Stimulated activated naive CD8-positive, alpha-beta T cell treated with anti-CD3 and anti-CD28 coated beads, Interleukin-15, Interleukin-2, amounts not matched to agents 100 ng/mL and 50 ng/mL, for 24 hours (primary cell): ENCODE measurements around the gene XXYLT1.

Experiments used
- H3K27ac Mint-ChIP-seq: one replicate; pipeline ENCODE4 v1.8.0; 2021; ENCODE audit warnings: mild to moderate bottlenecking, mixed read lengths
- H3K27me3 Mint-ChIP-seq: one replicate; pipeline ENCODE4 v1.8.0; 2021; ENCODE audit warnings: mixed read lengths
- H3K36me3 Mint-ChIP-seq: one replicate; pipeline ENCODE4 v1.8.0; 2021; ENCODE audit warnings: low read depth, mixed read lengths
- H3K4me1 Mint-ChIP-seq: one replicate; pipeline ENCODE4 v1.8.0; 2021; ENCODE audit warnings: low read depth, mixed read lengths
- H3K4me3 Mint-ChIP-seq: one replicate; pipeline ENCODE4 v1.8.0; 2021; ENCODE audit warnings: mild to moderate bottlenecking, mixed read lengths
- H3K9me3 Mint-ChIP-seq: one replicate; pipeline ENCODE4 v1.8.0; 2021; ENCODE audit warnings: mixed read lengths

XXYLT1 gene

DNA sequence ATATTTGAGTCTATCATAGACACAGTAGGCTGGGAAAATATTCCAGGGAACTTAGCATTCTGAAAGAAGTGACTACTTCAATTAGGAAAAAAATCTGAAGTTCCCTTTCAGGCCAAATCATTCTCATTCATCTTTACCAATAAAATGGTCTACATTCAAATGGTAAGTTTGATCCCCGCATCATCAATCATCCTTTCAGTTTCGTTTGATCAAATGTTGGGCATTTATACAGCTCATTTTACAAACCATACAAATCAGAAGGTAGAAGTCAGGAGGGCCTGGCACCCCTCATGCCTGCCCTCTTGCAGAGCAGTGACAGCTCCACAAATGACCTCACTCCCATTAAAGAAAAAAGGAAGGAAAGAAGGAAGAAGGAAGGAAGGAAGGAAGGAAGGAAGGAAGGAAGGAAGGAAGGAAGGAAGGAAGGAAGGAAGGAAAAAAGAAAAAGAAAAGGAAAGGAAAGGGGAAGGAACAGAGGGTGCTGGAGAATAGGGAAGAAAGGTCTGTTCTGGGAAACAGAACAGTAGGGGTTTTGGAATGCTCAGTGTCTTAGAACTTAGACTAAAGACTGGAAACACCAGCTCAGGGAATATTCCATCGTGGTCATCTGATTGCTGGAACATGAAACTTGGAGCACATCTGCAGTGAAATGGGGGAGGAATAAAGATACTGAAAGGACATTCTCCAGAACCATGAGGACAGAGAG, 86.1 kb downstream of the XXYLT1 start:
- Mint-ChIP-seq H3K36me3 (peaks cover 21% of the 10 kb centered on the region), H3K4me1 (peaks cover 67% of the 10 kb centered on the region), H3K4me3 (peak overlapping the region; percentile 40), H3K27me3 (no peaks in the 10 kb centered on the region), H3K9me3 (no peaks in the 10 kb centered on the region), H3K27ac (peak overlapping the region; percentile 82)

- Mint-ChIP-seq H3K27ac (no peak overlapping the region), H3K4me1 (peaks cover 67% of the 10 kb centered on the region), H3K27me3 (no peaks in the 10 kb centered on the region)
These were observed 87.7 kb downstream of the XXYLT1 start for GRCh38 chr3:195183071-195183776.

GRCh38 chr3:195182470-195182795, 88.5 kb downstream of the XXYLT1 start:
- Mint-ChIP-seq H3K4me3 (peak overlapping the region; percentile 14), H3K27me3 (no peaks in the 10 kb centered on the region), H3K4me1 (peaks cover 61% of the 10 kb centered on the region), H3K36me3 (peaks cover 23% of the 10 kb centered on the region), H3K9me3 (no peaks in the 10 kb centered on the region), H3K27ac (peak overlapping the region; percentile 62)

More at GRCh38 chr3:195183071-195183776, 87.7 kb downstream of the XXYLT1 start:
- Mint-ChIP-seq H3K36me3 (peaks cover 23% of the 10 kb centered on the region), H3K4me3 (no peak overlapping the region), H3K9me3 (no peaks in the 10 kb centered on the region)

DNA sequence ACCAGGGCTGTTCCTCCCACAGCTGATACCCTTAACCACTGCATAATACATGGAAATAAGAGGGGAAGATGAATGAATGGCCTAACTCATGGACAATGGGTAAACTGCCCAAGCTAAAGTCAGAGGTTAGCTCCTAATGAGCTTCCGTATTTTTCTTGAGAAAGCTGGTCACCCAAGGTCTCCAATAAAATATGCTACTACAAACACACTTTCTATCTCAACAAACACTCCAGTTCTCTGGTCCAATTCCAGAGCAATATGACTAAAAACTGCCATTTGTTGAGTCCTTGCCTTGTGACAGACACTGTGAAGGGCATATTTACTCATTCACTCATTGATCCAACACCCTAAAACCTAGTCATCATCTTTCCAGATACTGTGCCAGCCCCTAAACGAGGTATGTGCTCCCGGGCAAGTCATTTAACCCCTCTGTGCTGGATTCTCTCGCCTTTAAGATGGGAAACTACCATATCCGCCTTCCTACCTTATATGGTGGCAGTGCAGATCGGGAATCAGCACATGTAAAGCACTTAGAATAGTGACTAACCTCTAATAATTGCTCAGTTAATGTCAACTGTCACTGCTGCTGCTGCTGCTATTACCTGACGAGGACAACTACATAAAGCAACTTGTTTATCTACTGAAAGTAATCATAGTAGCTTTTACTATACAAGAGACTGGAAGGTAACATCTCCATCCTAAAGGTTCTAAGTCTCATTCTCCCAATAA, 89.1 kb downstream of the XXYLT1 start:
- peaks cover 23% of the 10 kb centered on the region for H3K36me3 Mint-ChIP-seq
- H3K4me1 Mint-ChIP-seq, result peaks cover 58% of the 10 kb centered on the region
- no peaks in the 10 kb centered on the region for H3K27me3 Mint-ChIP-seq
- peak overlapping the region; percentile 62 for H3K27ac Mint-ChIP-seq
- no peaks in the 10 kb centered on the region for H3K9me3 Mint-ChIP-seq
- H3K4me3 Mint-ChIP-seq, result no peak overlapping the region

DNA sequence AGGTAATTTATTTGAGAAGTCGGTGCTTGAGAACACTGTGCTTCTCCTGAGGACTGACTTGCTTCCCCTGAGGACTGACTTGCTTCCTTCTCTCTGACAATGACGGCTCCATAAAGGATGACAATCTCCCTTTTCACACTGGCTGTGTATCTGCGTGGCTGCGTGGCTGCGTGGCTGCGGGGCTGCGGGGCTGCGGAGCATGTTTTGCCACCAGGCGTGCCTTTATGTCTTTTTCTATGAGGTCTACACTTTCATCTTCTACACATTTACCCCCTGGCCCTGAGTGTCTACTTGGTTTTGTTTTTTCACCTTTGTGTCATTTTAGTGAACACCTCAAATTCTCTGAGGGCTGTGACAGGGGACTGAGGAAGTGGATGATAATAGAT, 89.9 kb downstream of the XXYLT1 start:
- Mint-ChIP-seq H3K27ac (no peak overlapping the region), H3K36me3 (peaks cover 23% of the 10 kb centered on the region), H3K4me3 (no peak overlapping the region), H3K9me3 (no peaks in the 10 kb centered on the region), H3K27me3 (no peaks in the 10 kb centered on the region), H3K4me1 (peaks cover 51% of the 10 kb centered on the region)

- no peak overlapping the region for H3K27ac Mint-ChIP-seq
- peaks cover 46% of the 10 kb centered on the region for H3K4me1 Mint-ChIP-seq
- H3K9me3 Mint-ChIP-seq, result no peaks in the 10 kb centered on the region
- no peak overlapping the region for H3K4me3 Mint-ChIP-seq
- H3K27me3 Mint-ChIP-seq, result no peaks in the 10 kb centered on the region
- peaks cover 26% of the 10 kb centered on the region for H3K36me3 Mint-ChIP-seq
These were observed 90.4 kb downstream of the XXYLT1 start for GRCh38 chr3:195180490-195181112.

DNA sequence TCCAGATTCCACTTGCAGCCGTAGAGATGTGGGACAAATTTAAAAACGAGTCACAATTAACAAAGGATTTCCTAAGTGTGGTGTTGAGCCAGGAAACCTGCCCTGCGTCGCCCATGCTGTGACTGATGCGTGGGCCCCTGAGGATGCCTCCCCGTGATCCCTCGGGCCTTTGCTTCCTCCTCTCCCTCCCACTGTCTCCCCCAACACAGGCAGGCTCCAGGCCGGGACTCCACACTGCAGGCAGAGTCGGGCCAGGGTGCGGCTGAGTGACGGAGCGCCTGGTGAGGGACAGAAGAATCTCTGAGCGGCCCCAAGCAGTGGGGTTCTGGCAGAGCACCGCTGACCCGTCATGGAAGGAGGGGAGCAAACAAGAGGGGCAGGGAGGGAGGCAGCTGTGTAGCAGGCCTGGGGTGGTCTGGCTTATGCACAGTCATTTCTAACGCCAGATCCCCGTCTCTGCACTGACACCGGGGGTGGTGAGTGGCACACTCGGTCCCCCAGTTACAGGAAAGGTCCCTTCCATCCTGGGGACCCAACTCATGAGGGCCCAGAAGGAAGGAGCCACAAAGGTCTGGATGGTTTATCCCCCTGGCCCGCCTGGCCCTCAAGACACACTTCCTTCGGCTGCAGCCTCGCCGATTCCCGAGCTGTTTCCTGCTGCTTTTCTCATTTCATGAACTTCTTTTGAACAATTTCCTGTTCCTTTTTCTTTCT, 91.0 kb downstream of the XXYLT1 start:
- H3K9me3 Mint-ChIP-seq, result no peaks in the 10 kb centered on the region
- no peaks in the 10 kb centered on the region for H3K27me3 Mint-ChIP-seq
- no peak overlapping the region for H3K27ac Mint-ChIP-seq
- peaks cover 39% of the 10 kb centered on the region for H3K4me1 Mint-ChIP-seq
- peaks cover 33% of the 10 kb centered on the region for H3K36me3 Mint-ChIP-seq
- H3K4me3 Mint-ChIP-seq, result no peak overlapping the region

GRCh38 chr3:195178124-195178910, 92.6 kb downstream of the XXYLT1 start:
- H3K9me3 Mint-ChIP-seq, result no peaks in the 10 kb centered on the region
- H3K27ac Mint-ChIP-seq, result no peak overlapping the region
- peaks cover 23% of the 10 kb centered on the region for H3K4me1 Mint-ChIP-seq
- H3K4me3 Mint-ChIP-seq, result no peak overlapping the region
- no peaks in the 10 kb centered on the region for H3K27me3 Mint-ChIP-seq
- peaks cover 22% of the 10 kb centered on the region for H3K36me3 Mint-ChIP-seq

GRCh38 chr3:195177422-195178123, 93.4 kb downstream of the XXYLT1 start:
- H3K36me3 Mint-ChIP-seq, result peaks cover 18% of the 10 kb centered on the region
- H3K4me3 Mint-ChIP-seq, result no peak overlapping the region
- no peaks in the 10 kb centered on the region for H3K27me3 Mint-ChIP-seq
- no peak overlapping the region for H3K27ac Mint-ChIP-seq
- peaks cover 16% of the 10 kb centered on the region for H3K4me1 Mint-ChIP-seq
- H3K9me3 Mint-ChIP-seq, result no peaks in the 10 kb centered on the region

DNA sequence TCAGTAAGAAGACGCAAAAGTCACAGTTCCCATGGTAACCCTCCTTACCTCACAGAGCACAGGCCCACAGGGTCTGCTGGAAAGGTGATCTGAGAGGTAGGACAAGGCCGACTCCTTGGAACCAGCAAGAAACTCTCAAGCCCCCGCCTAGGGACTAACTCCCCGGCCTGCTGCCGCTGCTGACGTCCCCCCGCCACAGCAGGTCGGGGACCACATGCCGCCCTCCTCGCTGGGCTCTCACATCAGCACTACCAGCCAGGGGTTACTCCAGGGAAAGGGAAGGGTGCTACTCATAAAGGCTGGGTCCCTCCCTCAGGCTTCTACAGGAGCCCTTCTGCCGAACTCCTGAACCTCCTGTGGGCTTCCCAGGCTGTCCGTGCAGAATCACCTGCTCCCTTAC, 94.2 kb downstream of the XXYLT1 start:
- H3K4me1 Mint-ChIP-seq, result peaks cover 8% of the 10 kb centered on the region
- H3K27me3 Mint-ChIP-seq, result no peaks in the 10 kb centered on the region
- H3K27ac Mint-ChIP-seq, result no peak overlapping the region
- no peaks in the 10 kb centered on the region for H3K9me3 Mint-ChIP-seq
- H3K4me3 Mint-ChIP-seq, result no peak overlapping the region
- H3K36me3 Mint-ChIP-seq, result peaks cover 18% of the 10 kb centered on the region

DNA sequence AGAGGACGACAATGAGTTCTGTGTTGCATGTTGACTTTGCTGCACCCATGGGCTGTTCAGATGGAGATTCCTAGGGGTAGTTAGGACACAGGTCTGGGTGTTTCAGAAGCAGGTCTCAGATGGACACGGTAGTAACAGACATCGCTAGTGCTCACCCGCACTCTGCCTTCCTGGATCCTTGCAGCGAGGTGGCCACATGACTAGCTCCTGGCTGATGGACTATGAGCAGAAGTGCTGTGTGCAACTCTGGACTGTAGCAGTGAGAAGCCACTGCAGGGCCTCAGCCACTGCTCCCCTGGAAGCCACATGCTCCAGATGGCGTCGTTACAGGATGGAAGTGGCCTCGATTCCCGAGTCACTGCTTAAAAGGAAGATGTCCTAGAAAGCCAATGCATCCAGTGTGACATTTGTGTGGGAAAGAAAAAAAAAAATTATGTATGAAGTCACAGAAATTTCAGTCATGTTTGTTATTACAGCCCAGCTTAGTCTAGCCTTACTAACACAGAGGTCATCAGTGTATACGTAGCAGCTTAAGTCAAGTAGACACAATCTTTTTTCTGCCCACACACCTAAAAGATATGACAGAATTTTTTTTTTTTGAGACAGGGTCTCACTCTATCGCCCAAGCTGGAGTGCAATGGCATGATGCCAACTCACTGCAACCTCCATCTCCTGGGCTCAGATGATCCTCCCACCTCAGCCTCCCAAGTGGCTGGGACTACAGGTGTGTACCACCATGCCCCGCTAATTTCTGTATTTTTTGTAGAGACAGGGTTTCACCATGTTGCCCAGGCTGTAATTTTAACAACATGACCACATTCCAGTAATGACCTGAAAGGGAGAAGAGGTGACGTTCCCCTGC, 95.3 kb downstream of the XXYLT1 start:
- Mint-ChIP-seq H3K36me3 (peaks cover 18% of the 10 kb centered on the region), H3K4me1 (peaks cover 4% of the 10 kb centered on the region), H3K9me3 (no peaks in the 10 kb centered on the region), H3K27ac (no peak overlapping the region), H3K4me3 (no peak overlapping the region), H3K27me3 (no peaks in the 10 kb centered on the region)

- H3K27ac Mint-ChIP-seq, result no peak overlapping the region
- H3K4me3 Mint-ChIP-seq, result no peak overlapping the region
- peaks cover 4% of the 10 kb centered on the region for H3K4me1 Mint-ChIP-seq
- H3K36me3 Mint-ChIP-seq, result peaks cover 18% of the 10 kb centered on the region
- H3K9me3 Mint-ChIP-seq, result no peaks in the 10 kb centered on the region
- no peaks in the 10 kb centered on the region for H3K27me3 Mint-ChIP-seq
These were observed 95.9 kb downstream of the XXYLT1 start for GRCh38 chr3:195175076-195175475.

- H3K36me3 Mint-ChIP-seq, result peaks cover 12% of the 10 kb centered on the region
- no peaks in the 10 kb centered on the region for H3K27me3 Mint-ChIP-seq
- H3K4me1 Mint-ChIP-seq, result peaks cover 4% of the 10 kb centered on the region
- no peaks in the 10 kb centered on the region for H3K9me3 Mint-ChIP-seq
- no peak overlapping the region for H3K4me3 Mint-ChIP-seq
- H3K27ac Mint-ChIP-seq, result no peak overlapping the region
These were observed 97.3 kb downstream of the XXYLT1 start for GRCh38 chr3:195173657-195174056.
